ENCODE results near the gene GIGYF2.
A peak's percentile ranks its signal among the peaks of the same experiment; 100 is the strongest.

GIGYF2 gene

GRCh38 chr2:232761301-232761907 lies 64.3 kb downstream of the GIGYF2 start:
- DNase-seq: peak; percentile 66

- DNase-seq: no peak
These were observed 70.7 kb downstream of the GIGYF2 start for GRCh38 chr2:232767866-232768265.

- DNase-seq: no peak
These were observed 73.1 kb downstream of the GIGYF2 start for GRCh38 chr2:232770207-232770606.

- DNase-seq: no peak
These were observed 74.7 kb downstream of the GIGYF2 start for GRCh38 chr2:232771870-232772269.

- DNase-seq: peak; percentile 7
These were observed 75.4 kb downstream of the GIGYF2 start for GRCh38 chr2:232772531-232772930.

GRCh38 chr2:232773815-232774214 lies 76.7 kb downstream of the GIGYF2 start:
- DNase-seq: no peak

GRCh38 chr2:232776435-232776834 lies 79.3 kb downstream of the GIGYF2 start, which contains the start of gene KCNJ13:
Gene KCNJ13 (minus strand): TSS chr2:232776565. CDS start chr2:232771362, 5,203 bp downstream.
- DNase-seq: no peak

GRCh38 chr2:232777276-232777675 lies 80.1 kb downstream of the GIGYF2 start:
- DNase-seq: no peak

- no peak for DNase-seq
These were observed 82.3 kb downstream of the GIGYF2 start for GRCh38 chr2:232779465-232779864.

- no peak for DNase-seq
These were observed 82.8 kb downstream of the GIGYF2 start for GRCh38 chr2:232779934-232780333.

GRCh38 chr2:232781765-232782164 lies 84.6 kb downstream of the GIGYF2 start:
- peak; percentile 40 for DNase-seq

- DNase-seq: no peak
These were observed 86.1 kb downstream of the GIGYF2 start for GRCh38 chr2:232783278-232783677.

- DNase-seq: no peak
These were observed 90.7 kb downstream of the GIGYF2 start for GRCh38 chr2:232787806-232788205.

- no peak for DNase-seq
These were observed 92.0 kb downstream of the GIGYF2 start for GRCh38 chr2:232789082-232789481.

- DNase-seq: no peak
These were observed 94.4 kb downstream of the GIGYF2 start for GRCh38 chr2:232791518-232791917.

GRCh38 chr2:232793271-232793670 lies 96.1 kb downstream of the GIGYF2 start:
- no peak for DNase-seq

GRCh38 chr2:232794981-232795380 lies 97.8 kb downstream of the GIGYF2 start:
- DNase-seq: no peak

- no peak for DNase-seq
These were observed 98.8 kb downstream of the GIGYF2 start for GRCh38 chr2:232795920-232796319.

- no peak for DNase-seq
These were observed 101.1 kb downstream of the GIGYF2 start for GRCh38 chr2:232798187-232798586.

- DNase-seq: no peak
These were observed 103.0 kb downstream of the GIGYF2 start for GRCh38 chr2:232800166-232800565.

GRCh38 chr2:232802091-232802490 lies 105.0 kb downstream of the GIGYF2 start:
- no peak for DNase-seq

GRCh38 chr2:232809349-232810124 lies 112.4 kb downstream of the GIGYF2 start:
- DNase-seq: peak; percentile 3

GRCh38 chr2:232810444-232810843 lies 113.3 kb downstream of the GIGYF2 start:
- no peak for DNase-seq

GRCh38 chr2:232815569-232815968 lies 118.4 kb downstream of the GIGYF2 start:
- no peak for DNase-seq

- no peak for DNase-seq
These were observed 119.5 kb downstream of the GIGYF2 start for GRCh38 chr2:232816657-232817056.
